ENCODE data around the gene CHST9. TPM values are rescaled to one million over a fixed set of nuclear protein-coding genes. Genes with fewer than 3 reads are reported as not detected.

CHST9 gene
- total and polyA plus RNA-seq, 2 donors (not counting 3 experiments of a cell fraction or from before 2014, with no cell fraction given) = not detected

- Histone ChIP-seq H2AFZ (ENCODE audit: low read depth, low read length) (no peak overlapping the region), H4K20me1 (replicated peaks; ENCODE audit: control insufficient read depth, extremely low read depth, insufficient read depth, low read length) (no peaks in the 10 kb centered on the region), H3K36me3 (ENCODE audit: control insufficient read depth in 2 of 2, extremely low read depth in 1 of 2, insufficient read depth in 2 of 2, low read length in 2 of 2) (no peaks in the 10 kb centered on the region), H3K4me3 (replicated peaks in 1 of 3; ENCODE audit: insufficient read depth in 1 of 3, low read depth in 1 of 3, low read length in 3 of 3) (no peak overlapping the region), H3K4me1 (ENCODE audit: control insufficient read depth, extremely low read depth, insufficient read depth, low read length) (no peaks in the 10 kb centered on the region), H3K9me3 (replicated peaks; ENCODE audit: control insufficient read depth, insufficient read depth, low read length) (peaks cover 2% of the 10 kb centered on the region), H3K9me1 (replicated peaks; ENCODE audit: control insufficient read depth, extremely low read depth, insufficient read depth, low read length) (no peaks in the 10 kb centered on the region), H3K4me2 (ENCODE audit: insufficient read depth, low read length) (no peak overlapping the region), H3K27ac (ENCODE audit: insufficient read depth, low read depth, low read length) (no peak overlapping the region), H3K27me3 (ENCODE audit: control insufficient read depth in 2 of 2, insufficient read depth in 2 of 2, low read length in 2 of 2) (no peaks in the 10 kb centered on the region), H3K79me2 (ENCODE audit: control insufficient read depth, insufficient read depth, low read length) (no peaks in the 10 kb centered on the region), H3K9ac (replicated peaks; ENCODE audit: extremely low read depth, insufficient read depth, low read length) (no peak overlapping the region)
- ChIA-PET CTCF (no interaction called here), POLR2A (no interaction called here)
- no peak for DNase-seq (ENCODE audit: low read depth, low spot score)
- intact Hi-C loops (cut with micrococcal nuclease) = no loop called here
- TF ChIP-seq JUN (IDR thresholded peaks at IDR 0.05; ENCODE audit: borderline replicate concordance, insufficient read depth, insufficient read length, low read depth) = no peak
- FAIRE-seq = no peak
- dilution Hi-C loops (cut with MboI; ENCODE audit: extremely low pct_ligation_motif_present, low sequenced_read_pairs) = no loop called here
- no TSS peak for BruUV-seq (replicated peaks)
Measured at GRCh38 chr18:26869640-26870039, 315.5 kb downstream of the CHST9 start.

DNA sequence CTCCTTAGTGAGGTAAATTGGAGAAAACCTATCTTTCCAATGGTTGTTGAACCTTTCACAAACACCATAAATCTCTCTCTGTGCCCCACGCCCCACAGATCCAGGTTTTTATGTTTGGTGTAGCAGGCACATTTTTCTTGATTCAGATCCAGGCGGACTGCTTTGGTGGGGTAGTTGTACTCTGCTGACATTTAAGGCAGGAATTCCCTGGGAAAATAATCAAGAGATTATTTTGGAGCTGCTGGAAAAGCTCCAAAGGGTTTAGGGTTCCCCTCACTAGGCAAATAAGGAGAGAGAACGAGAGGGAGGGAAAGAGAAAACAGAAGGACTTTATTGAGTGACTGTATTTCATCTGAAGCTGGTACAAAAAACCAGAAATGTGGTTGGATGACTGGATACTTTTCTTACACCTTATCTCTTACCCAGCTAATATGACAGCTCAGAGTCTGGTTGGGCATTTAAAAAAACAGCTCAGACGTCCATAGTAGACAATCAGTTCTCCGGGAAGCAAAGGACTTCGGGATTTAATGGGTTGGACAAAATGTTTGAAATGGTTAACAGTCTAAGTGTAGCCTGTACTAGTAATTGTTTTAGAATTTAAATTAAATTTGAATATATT lies 316.0 kb downstream of the CHST9 start:
- Histone ChIP-seq H3K27me3 (ENCODE audit: control insufficient read depth in 2 of 2, insufficient read depth in 2 of 2, low read length in 2 of 2) (no peaks in the 10 kb centered on the region), H3K27ac (ENCODE audit: insufficient read depth, low read depth, low read length) (no peak overlapping the region), H3K4me1 (ENCODE audit: control insufficient read depth, extremely low read depth, insufficient read depth, low read length) (no peaks in the 10 kb centered on the region), H3K9me1 (replicated peaks; ENCODE audit: control insufficient read depth, extremely low read depth, insufficient read depth, low read length) (no peaks in the 10 kb centered on the region), H3K79me2 (ENCODE audit: control insufficient read depth, insufficient read depth, low read length) (no peaks in the 10 kb centered on the region), H3K4me2 (ENCODE audit: insufficient read depth, low read length) (no peak overlapping the region), H4K20me1 (replicated peaks; ENCODE audit: control insufficient read depth, extremely low read depth, insufficient read depth, low read length) (no peaks in the 10 kb centered on the region), H3K9ac (replicated peaks; ENCODE audit: extremely low read depth, insufficient read depth, low read length) (no peak overlapping the region), H3K4me3 (replicated peaks in 1 of 3; ENCODE audit: insufficient read depth in 1 of 3, low read depth in 1 of 3, low read length in 3 of 3) (no peak overlapping the region), H2AFZ (ENCODE audit: low read depth, low read length) (no peak overlapping the region), H3K36me3 (ENCODE audit: control insufficient read depth in 2 of 2, extremely low read depth in 1 of 2, insufficient read depth in 2 of 2, low read length in 2 of 2) (no peaks in the 10 kb centered on the region), H3K9me3 (replicated peaks; ENCODE audit: control insufficient read depth, insufficient read depth, low read length) (peaks cover 2% of the 10 kb centered on the region)
- ChIA-PET CTCF (no interaction called here), POLR2A (no interaction called here)
- DNase-seq (ENCODE audit: low read depth, low spot score) = no peak
- BruUV-seq (replicated peaks) = no TSS peak
- intact Hi-C loops (cut with micrococcal nuclease) (no loop called here), dilution Hi-C loops (cut with MboI; ENCODE audit: extremely low pct_ligation_motif_present, low sequenced_read_pairs) (no loop called here)
- no peak for FAIRE-seq
- TF ChIP-seq EZH2 (IDR thresholded peaks at IDR 0.05; ENCODE audit: borderline replicate concordance, low read depth, low read length, severe bottlenecking) (no peak), MYC (IDR thresholded peaks at IDR 0.05; ENCODE audit: low read depth, low read length) (no peak)
- TF ChIP-seq, protein P1, sequence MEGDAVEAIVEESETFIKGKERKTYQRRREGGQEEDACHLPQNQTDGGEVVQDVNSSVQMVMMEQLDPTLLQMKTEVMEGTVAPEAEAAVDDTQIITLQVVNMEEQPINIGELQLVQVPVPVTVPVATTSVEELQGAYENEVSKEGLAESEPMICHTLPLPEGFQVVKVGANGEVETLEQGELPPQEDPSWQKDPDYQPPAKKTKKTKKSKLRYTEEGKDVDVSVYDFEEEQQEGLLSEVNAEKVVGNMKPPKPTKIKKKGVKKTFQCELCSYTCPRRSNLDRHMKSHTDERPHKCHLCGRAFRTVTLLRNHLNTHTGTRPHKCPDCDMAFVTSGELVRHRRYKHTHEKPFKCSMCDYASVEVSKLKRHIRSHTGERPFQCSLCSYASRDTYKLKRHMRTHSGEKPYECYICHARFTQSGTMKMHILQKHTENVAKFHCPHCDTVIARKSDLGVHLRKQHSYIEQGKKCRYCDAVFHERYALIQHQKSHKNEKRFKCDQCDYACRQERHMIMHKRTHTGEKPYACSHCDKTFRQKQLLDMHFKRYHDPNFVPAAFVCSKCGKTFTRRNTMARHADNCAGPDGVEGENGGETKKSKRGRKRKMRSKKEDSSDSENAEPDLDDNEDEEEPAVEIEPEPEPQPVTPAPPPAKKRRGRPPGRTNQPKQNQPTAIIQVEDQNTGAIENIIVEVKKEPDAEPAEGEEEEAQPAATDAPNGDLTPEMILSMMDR (IDR thresholded peaks at IDR 0.05; ENCODE audit: extremely low read depth in 1 of 2, insufficient read depth in 1 of 2, low read depth in 1 of 2, low read length in 2 of 2) = no peak

Measured in endothelial cell of umbilical vein (primary cell).